ENCODE results near the gene KASH5.

The KASH5 gene

GRCh38 chr19:49396738-49397505, 8.9 kb downstream of the KASH5 start:
- DNase-seq: no peak

- no peak for DNase-seq
These were observed 10.1 kb downstream of the KASH5 start for GRCh38 chr19:49398001-49398615.

GRCh38 chr19:49398931-49399330, 10.9 kb downstream of the KASH5 start:
- no peak for DNase-seq

GRCh38 chr19:49400029-49400428, 12.0 kb downstream of the KASH5 start:
- DNase-seq: no peak

- DNase-seq: no peak
These were observed 15.5 kb downstream of the KASH5 start for GRCh38 chr19:49403404-49404187.

- no peak for DNase-seq
These were observed 19.0 kb downstream of the KASH5 start for GRCh38 chr19:49407079-49407478.

GRCh38 chr19:49407482-49408015, 19.5 kb downstream of the KASH5 start:
- DNase-seq: no peak

- DNase-seq: no peak
These were observed 20.9 kb downstream of the KASH5 start for GRCh38 chr19:49408816-49409440.

- peak; percentile 25 for DNase-seq
These were observed 21.5 kb downstream of the KASH5 start for GRCh38 chr19:49409441-49410029.

- no peak for DNase-seq
These were observed 23.8 kb downstream of the KASH5 start for GRCh38 chr19:49411681-49412326.

GRCh38 chr19:49413348-49413747, 25.3 kb downstream of the KASH5 start:
- no peak for DNase-seq

GRCh38 chr19:49414256-49414655, 26.2 kb downstream of the KASH5 start:
- DNase-seq: no peak

- no peak for DNase-seq
These were observed 27.2 kb downstream of the KASH5 start for GRCh38 chr19:49415102-49415809.

- DNase-seq: no peak
These were observed 27.8 kb downstream of the KASH5 start for GRCh38 chr19:49415810-49416200.

- no peak for DNase-seq
These were observed 29.0 kb downstream of the KASH5 start for GRCh38 chr19:49417088-49417487.

- no peak for DNase-seq
These were observed 30.5 kb downstream of the KASH5 start for GRCh38 chr19:49418511-49418910.

GRCh38 chr19:49419173-49419572, 31.1 kb downstream of the KASH5 start:
- no peak for DNase-seq

- no peak for DNase-seq
These were observed 32.2 kb downstream of the KASH5 start for GRCh38 chr19:49420227-49420626.

GRCh38 chr19:49421039-49421877, 33.2 kb downstream of the KASH5 start:
- peak; percentile 54 for DNase-seq

GRCh38 chr19:49421878-49422202, 33.8 kb downstream of the KASH5 start:
- no peak for DNase-seq
